ENCODE measurements around the gene SFXN5. TPM values are rescaled to one million over a fixed set of nuclear protein-coding genes. Genes with fewer than 3 reads are reported as not detected.
A peak's percentile ranks its signal among the peaks of the same experiment; 100 is the strongest.

The SFXN5 gene
- total RNA-seq, 2 experiments from 2014 or later, result 12.4 to 20.0 TPM

DNA sequence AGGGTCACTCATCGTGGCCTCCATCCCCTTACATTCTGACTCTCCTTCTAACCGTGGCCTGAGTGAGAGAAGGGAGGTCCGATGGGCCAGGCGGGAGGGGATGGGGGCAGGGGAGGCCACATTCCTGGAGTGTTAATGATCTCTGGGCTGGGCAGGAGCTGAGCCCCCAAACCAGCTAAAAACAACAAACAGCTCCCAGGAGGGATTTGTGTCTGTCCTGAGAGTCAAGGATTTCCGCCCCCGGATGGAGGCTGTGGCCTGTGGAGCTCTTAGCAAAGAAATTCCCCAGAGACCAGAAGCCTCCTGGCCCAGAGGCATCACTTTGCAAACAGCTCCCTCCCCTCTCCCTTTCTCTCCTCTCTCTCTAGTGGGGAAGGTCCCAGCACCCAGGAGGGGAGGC is 130.7 kb downstream of the SFXN5 start:
- Mint-ChIP-seq H3K4me3 (no peak overlapping the region), H3K4me1 (no peaks in the 10 kb centered on the region), H3K27ac (no peak overlapping the region), H3K36me3 (no peaks in the 10 kb centered on the region), H3K27me3 (peaks cover 3% of the 10 kb centered on the region), H3K9me3 (ENCODE audit: low read depth) (no peaks in the 10 kb centered on the region)
- CTCF ChIA-PET, result interaction anchor here (1.0 to 2.2 kb wide), 3 partner anchors 33 to 48 kb away, joined by 3 to 6 read pairs (median 6); no protein-coding TSS in a partner anchor
- ATAC-seq (no peak), DNase-seq (no peak)

- Mint-ChIP-seq H3K4me1 (peaks cover 1% of the 10 kb centered on the region), H3K27ac (no peak overlapping the region), H3K9me3 (ENCODE audit: low read depth) (no peaks in the 10 kb centered on the region), H3K36me3 (no peaks in the 10 kb centered on the region), H3K4me3 (no peak overlapping the region), H3K27me3 (peaks cover 4% of the 10 kb centered on the region)
- DNase-seq, result no peak
- no peak for ATAC-seq
- CTCF ChIA-PET, result interaction anchor here (1.0 to 1.8 kb wide), 2 partner anchors 33 to 48 kb away, joined by 3 to 6 read pairs; no protein-coding TSS in a partner anchor
Measured at GRCh38 chr2:72940361-72940760, 131.2 kb downstream of the SFXN5 start.

DNA sequence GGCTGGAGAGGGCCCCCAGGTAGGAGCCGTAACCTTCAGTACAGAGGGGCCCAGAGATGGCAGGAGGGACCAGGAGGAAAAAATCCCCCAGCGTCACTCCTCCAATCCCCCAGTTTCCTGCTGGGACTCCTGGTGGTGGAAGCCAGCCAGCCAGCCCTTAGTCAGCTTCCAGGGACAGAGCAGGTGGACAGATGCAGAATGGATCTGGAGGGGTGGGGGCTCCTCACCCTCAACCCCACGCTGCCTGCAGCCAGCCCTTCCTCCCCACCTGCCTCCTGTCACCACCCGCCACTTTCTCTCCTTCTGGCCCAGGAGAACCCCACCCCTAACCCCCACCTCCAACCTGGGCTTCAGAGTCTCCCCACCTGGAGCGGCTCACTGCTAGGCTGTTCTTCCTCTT is 133.1 kb downstream of the SFXN5 start:
- H3K9me3 Mint-ChIP-seq (ENCODE audit: low read depth), result no peaks in the 10 kb centered on the region

DNA sequence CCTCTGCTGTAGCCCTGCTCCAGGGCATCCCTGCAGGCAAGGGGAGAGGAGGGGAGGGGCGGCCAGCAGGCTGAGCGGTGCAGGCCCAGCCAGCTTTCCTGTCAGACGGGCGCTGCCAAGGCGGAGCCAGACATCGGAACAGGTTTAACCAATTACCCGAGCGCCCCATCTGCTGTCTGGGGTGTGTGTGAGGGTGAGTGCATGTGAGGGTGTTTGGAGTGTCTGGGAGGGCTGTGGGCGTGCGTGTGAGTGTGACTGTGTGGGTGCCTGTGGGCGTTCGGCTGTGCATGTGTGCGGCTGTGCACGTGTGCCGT is 134.2 kb downstream of the SFXN5 start:
- CTCF ChIA-PET, result interaction anchor here (1.5 kb wide), 1 partner anchor 36 kb away, joined by 4 read pairs; no protein-coding TSS in a partner anchor
- DNase-seq, result no peak
- H3K27ac Mint-ChIP-seq, result no peak overlapping the region
- no peaks in the 10 kb centered on the region for H3K36me3 Mint-ChIP-seq
- no peak for ATAC-seq
- peaks cover 11% of the 10 kb centered on the region for H3K27me3 Mint-ChIP-seq
- H3K4me1 Mint-ChIP-seq, result peaks cover 8% of the 10 kb centered on the region
- no peaks in the 10 kb centered on the region for H3K9me3 Mint-ChIP-seq (ENCODE audit: low read depth)
- no peak overlapping the region for H3K4me3 Mint-ChIP-seq

More for the DNA sequence above, 133.1 kb downstream of the SFXN5 start:
- Mint-ChIP-seq H3K4me1 (peaks cover 8% of the 10 kb centered on the region), H3K4me3 (no peak overlapping the region), H3K27ac (no peak overlapping the region), H3K27me3 (peaks cover 11% of the 10 kb centered on the region), H3K36me3 (no peaks in the 10 kb centered on the region)
- ATAC-seq (no peak), DNase-seq (no peak)
- CTCF ChIA-PET, result no interaction called here

DNA sequence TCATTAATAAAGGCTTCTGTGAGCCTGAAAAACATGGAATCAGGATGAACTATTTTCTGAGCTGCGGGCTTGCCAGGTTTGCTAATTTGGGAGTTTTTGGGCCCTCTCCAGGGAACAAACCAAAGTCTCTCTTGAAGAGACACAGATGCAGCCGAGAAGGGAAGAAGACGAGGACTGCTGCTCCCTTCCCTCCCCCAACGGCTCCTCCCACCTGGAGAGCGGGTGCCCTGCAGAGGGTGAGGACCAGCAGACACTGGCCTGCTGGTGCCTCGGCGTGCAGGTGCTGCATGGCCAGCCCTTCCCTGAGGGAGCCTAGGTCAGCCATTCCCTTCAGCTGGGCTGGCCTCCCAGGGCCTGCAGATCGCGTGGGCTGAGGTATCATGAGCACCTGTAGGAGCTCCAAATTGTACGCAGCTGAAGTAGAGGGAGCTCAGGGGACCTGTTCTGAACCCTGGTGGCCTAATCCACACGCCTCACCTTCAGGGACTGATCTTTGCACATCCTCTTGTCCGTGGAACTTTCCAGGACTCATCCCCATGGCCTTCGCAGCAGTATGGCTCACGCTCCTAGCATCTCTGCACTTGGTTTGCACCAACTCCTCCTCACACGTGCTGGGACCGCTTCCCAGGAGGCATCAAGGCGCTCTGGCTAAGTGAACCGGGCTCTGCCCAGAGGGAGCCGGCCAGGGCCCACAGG is 134.7 kb downstream of the SFXN5 start:
- Mint-ChIP-seq H3K27me3 (peaks cover 11% of the 10 kb centered on the region), H3K9me3 (ENCODE audit: low read depth) (no peaks in the 10 kb centered on the region), H3K4me3 (no peak overlapping the region), H3K4me1 (peaks cover 13% of the 10 kb centered on the region), H3K27ac (no peak overlapping the region), H3K36me3 (no peaks in the 10 kb centered on the region)
- CTCF ChIA-PET, result interaction anchor here (1.5 kb wide), 1 partner anchor 37 kb away, joined by 4 read pairs; no protein-coding TSS in a partner anchor
- no peak for DNase-seq
- ATAC-seq, result no peak

GRCh38 chr2:72935611-72935957 is 135.9 kb downstream of the SFXN5 start:
- no peak overlapping the region for H3K27ac Mint-ChIP-seq
- DNase-seq, result no peak
- peaks cover 16% of the 10 kb centered on the region for H3K4me1 Mint-ChIP-seq
- H3K36me3 Mint-ChIP-seq, result no peaks in the 10 kb centered on the region
- peaks cover 13% of the 10 kb centered on the region for H3K27me3 Mint-ChIP-seq
- no peak for ATAC-seq
- no peak overlapping the region for H3K4me3 Mint-ChIP-seq
- H3K9me3 Mint-ChIP-seq (ENCODE audit: low read depth), result no peaks in the 10 kb centered on the region
- CTCF ChIA-PET, result interaction anchor here (0.8 to 4.5 kb wide), 4 partner anchors 10 to 42 kb away, joined by 3 to 24 read pairs (median 6); no protein-coding TSS in a partner anchor

DNA sequence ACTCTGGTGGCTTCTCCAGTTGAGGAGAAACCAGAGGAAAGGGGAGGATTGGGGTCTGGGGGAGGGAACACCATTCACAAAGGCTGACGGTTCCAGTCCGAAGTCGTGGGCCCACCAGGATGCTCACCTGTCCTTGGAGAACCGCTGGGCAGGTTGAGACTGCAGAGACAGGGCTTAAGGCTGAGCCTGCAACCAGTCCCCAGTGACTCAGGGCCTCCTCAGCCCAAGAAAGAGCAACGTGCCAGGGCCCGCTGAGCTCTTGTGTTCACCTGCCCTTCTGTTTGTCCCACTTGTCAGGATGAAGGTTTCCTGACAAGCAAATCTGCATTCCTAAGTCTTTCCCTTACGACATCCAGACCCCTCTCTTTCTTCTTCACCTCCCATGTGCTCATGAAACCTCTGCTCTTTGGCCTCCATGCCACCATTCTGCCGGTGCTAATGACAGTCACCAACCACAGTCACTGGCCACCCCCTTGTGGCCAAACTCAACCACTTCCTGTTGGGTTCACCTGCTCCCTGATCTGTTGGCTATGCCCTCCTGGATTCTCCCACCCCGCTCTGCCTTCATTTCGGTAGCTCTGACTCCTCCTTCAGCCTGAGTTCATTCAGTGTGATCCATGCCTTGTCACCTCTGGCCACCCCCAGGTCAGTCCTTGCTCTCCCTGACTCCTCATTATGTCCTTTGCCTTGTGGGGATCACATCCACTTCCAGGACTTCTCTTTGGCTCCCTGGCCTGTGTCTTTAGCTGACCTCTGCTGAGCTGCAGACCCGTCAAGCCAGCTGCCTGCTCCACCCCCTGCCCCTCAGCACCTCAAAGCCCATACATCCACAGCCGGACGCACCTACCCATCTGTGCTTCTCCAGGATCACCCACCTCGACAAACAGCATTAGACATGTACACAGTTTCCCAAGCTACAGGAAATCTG is 136.6 kb downstream of the SFXN5 start:
- Mint-ChIP-seq H3K36me3 (no peaks in the 10 kb centered on the region), H3K27ac (no peak overlapping the region), H3K4me3 (no peak overlapping the region), H3K27me3 (peaks cover 13% of the 10 kb centered on the region), H3K9me3 (ENCODE audit: low read depth) (no peaks in the 10 kb centered on the region), H3K4me1 (peaks cover 16% of the 10 kb centered on the region)
- DNase-seq, result no peak
- CTCF ChIA-PET, result interaction anchor here (0.7 to 4.5 kb wide), 6 partner anchors 9 to 71 kb away, joined by 3 to 24 read pairs (median 3); no protein-coding TSS in a partner anchor
- ATAC-seq, result no peak

DNA sequence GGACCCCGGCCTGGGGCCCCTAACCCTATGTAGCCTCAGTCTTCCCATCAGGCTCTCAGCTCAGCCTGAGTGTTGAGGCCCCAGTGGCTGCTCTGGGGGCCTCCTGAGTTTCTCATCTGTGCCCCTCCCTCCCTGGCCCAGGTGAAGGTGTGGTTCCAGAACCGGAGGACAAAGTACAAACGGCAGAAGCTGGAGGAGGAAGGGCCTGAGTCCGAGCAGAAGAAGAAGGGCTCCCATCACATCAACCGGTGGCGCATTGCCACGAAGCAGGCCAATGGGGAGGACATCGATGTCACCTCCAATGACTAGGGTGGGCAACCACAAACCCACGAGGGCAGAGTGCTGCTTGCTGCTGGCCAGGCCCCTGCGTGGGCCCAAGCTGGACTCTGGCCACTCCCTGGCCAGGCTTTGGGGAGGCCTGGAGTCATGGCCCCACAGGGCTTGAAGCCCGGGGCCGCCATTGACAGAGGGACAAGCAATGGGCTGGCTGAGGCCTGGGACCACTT is 137.8 kb downstream of the SFXN5 start:
- Mint-ChIP-seq H3K9me3 (ENCODE audit: low read depth) (no peaks in the 10 kb centered on the region), H3K36me3 (no peaks in the 10 kb centered on the region), H3K27me3 (peaks cover 13% of the 10 kb centered on the region), H3K4me3 (no peak overlapping the region), H3K4me1 (peaks cover 16% of the 10 kb centered on the region), H3K27ac (no peak overlapping the region)
- DNase-seq, result no peak
- no peak for ATAC-seq
- CTCF ChIA-PET, result interaction anchor here (0.8 to 4.5 kb wide), 3 partner anchors 12 to 40 kb away, joined by 3 to 24 read pairs (median 10); no protein-coding TSS in a partner anchor

DNA sequence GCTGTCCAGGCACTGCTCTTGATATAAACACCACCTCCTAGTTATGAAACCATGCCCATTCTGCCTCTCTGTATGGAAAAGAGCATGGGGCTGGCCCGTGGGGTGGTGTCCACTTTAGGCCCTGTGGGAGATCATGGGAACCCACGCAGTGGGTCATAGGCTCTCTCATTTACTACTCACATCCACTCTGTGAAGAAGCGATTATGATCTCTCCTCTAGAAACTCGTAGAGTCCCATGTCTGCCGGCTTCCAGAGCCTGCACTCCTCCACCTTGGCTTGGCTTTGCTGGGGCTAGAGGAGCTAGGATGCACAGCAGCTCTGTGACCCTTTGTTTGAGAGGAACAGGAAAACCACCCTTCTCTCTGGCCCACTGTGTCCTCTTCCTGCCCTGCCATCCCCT is 138.3 kb downstream of the SFXN5 start:
- H3K27me3 Mint-ChIP-seq, result peaks cover 13% of the 10 kb centered on the region
- H3K27ac Mint-ChIP-seq, result no peak overlapping the region
- no peaks in the 10 kb centered on the region for H3K9me3 Mint-ChIP-seq (ENCODE audit: low read depth)
- peaks cover 16% of the 10 kb centered on the region for H3K4me1 Mint-ChIP-seq
- DNase-seq (no peak), ATAC-seq (no peak)
- no peak overlapping the region for H3K4me3 Mint-ChIP-seq
- no peaks in the 10 kb centered on the region for H3K36me3 Mint-ChIP-seq
- CTCF ChIA-PET, result interaction anchor here (1.4 to 4.5 kb wide), 3 partner anchors 39 to 41 kb away, joined by 3 to 24 read pairs (median 10); no protein-coding TSS in a partner anchor

DNA sequence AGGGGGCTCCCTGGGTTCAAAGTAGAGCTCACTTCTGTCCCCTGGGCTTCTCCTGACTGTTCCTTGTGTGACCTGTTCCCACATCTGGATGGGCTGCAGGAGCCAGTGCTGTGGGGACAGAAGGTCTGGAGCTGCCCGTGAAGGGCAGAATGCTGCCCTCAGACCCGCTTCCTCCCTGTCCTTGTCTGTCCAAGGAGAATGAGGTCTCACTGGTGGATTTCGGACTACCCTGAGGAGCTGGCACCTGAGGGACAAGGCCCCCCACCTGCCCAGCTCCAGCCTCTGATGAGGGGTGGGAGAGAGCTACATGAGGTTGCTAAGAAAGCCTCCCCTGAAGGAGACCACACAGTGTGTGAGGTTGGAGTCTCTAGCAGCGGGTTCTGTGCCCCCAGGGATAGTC is 138.7 kb downstream of the SFXN5 start:
- DNase-seq (no peak), ATAC-seq (no peak)
- no peaks in the 10 kb centered on the region for H3K9me3 Mint-ChIP-seq (ENCODE audit: low read depth)
- CTCF ChIA-PET, result interaction anchor here (1.4 to 4.5 kb wide), 2 partner anchors 39 to 41 kb away, joined by 3 to 24 read pairs; no protein-coding TSS in a partner anchor
- H3K27ac Mint-ChIP-seq, result no peak overlapping the region
- H3K4me1 Mint-ChIP-seq, result peaks cover 16% of the 10 kb centered on the region
- H3K4me3 Mint-ChIP-seq, result no peak overlapping the region
- H3K27me3 Mint-ChIP-seq, result peaks cover 13% of the 10 kb centered on the region
- H3K36me3 Mint-ChIP-seq, result no peaks in the 10 kb centered on the region

DNA sequence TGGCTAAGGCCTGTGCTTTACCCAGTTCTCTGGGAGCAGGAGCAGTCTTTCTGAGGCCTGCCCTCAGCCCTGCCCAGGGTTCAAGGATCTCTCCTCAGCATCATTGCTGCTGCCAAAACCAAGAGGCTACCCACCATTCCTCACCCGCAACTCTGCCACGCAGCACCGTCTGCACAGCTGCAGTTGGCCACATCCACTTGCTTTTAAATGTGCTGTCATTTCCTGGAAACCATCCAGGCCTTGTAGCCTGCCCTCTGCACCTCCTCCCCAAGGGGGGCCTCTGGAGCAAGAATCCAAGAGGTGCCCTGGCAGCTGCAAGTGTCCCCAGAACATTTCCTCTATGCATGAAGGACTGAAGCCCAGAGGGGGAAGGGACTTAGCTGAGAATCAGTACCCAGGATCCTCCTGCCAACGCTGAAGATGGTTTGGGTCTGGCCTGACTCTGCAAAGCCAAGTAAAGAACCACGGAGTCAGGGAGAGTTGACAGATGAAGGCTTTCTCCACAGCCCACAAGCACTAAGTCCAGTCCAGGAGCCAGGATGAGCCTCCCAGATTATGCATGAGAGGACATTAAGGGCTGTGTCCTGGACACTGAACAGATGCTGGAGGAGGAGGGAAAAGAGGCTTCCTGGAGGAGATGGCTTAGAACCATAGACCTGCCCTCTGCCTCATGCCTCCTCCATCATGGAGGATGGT is 139.3 kb downstream of the SFXN5 start:
- CTCF ChIA-PET, result interaction anchor here (1.3 to 4.5 kb wide), 3 partner anchors 38 to 68 kb away, joined by 3 to 24 read pairs (median 3); no protein-coding TSS in a partner anchor
- peaks cover 13% of the 10 kb centered on the region for H3K27me3 Mint-ChIP-seq
- no peak overlapping the region for H3K27ac Mint-ChIP-seq
- H3K4me3 Mint-ChIP-seq, result no peak overlapping the region
- peak; percentile 48 for ATAC-seq
- no peaks in the 10 kb centered on the region for H3K36me3 Mint-ChIP-seq
- no peaks in the 10 kb centered on the region for H3K9me3 Mint-ChIP-seq (ENCODE audit: low read depth)
- peak; percentile 60 for DNase-seq
- H3K4me1 Mint-ChIP-seq, result peaks cover 16% of the 10 kb centered on the region

DNA sequence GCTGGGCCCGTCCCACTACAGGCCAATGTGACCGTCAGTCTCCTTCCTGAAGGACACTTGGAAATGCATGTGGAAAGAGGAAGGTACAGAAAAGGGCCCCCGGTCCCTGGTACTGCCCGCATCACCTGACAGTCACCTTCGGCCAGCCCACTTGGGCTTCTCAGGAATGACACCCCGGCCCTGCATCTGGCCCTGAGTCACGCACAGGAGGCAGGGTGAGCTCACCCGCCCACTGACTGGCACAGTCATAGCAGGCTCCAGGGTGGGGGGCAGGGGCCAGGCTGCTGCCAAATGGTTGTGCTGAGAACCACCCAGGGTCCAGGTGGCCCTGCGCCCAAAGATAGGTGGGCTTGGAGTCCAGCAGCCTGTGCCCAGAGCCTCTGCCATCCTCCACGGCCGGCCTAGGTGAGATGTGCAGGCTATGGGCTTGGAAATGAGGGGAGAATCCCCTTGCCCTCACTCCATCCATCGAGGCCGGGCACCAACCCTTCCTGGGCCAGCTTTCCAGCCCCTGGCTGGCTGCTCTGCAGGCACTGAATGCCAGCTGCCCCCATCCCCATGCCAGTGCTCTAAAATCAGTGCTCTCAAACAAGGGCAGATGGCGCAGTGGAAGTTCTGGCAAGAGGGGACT is 140.1 kb downstream of the SFXN5 start:
- DNase-seq (no peak), ATAC-seq (no peak)
- CTCF ChIA-PET, result interaction anchor here (1.3 to 4.5 kb wide), 2 partner anchors 38 to 67 kb away, joined by 3 to 24 read pairs; no protein-coding TSS in a partner anchor
- Mint-ChIP-seq H3K27ac (no peak overlapping the region), H3K9me3 (ENCODE audit: low read depth) (no peaks in the 10 kb centered on the region), H3K36me3 (no peaks in the 10 kb centered on the region), H3K4me3 (no peak overlapping the region), H3K4me1 (peaks cover 16% of the 10 kb centered on the region), H3K27me3 (peaks cover 13% of the 10 kb centered on the region)

Data from activated CD8-positive, alpha-beta memory T cell treated with anti-CD3 and anti-CD28 coated beads, Interleukin-2, amount 10 ng/mL, durations not matched to agents 7 days and 5 days (primary cell).